Measurements from ENCODE around the gene TMEM123. TPM values are rescaled to one million over a fixed set of nuclear protein-coding genes. Genes with fewer than 3 reads are reported as not detected.

TMEM123 gene
- total and polyA plus RNA-seq, 10 of the 15 experiments (the other 5 are each of a cell fraction or from before 2014, with no cell fraction given), result 35.1 to 667 (median 123) TPM

DNA sequence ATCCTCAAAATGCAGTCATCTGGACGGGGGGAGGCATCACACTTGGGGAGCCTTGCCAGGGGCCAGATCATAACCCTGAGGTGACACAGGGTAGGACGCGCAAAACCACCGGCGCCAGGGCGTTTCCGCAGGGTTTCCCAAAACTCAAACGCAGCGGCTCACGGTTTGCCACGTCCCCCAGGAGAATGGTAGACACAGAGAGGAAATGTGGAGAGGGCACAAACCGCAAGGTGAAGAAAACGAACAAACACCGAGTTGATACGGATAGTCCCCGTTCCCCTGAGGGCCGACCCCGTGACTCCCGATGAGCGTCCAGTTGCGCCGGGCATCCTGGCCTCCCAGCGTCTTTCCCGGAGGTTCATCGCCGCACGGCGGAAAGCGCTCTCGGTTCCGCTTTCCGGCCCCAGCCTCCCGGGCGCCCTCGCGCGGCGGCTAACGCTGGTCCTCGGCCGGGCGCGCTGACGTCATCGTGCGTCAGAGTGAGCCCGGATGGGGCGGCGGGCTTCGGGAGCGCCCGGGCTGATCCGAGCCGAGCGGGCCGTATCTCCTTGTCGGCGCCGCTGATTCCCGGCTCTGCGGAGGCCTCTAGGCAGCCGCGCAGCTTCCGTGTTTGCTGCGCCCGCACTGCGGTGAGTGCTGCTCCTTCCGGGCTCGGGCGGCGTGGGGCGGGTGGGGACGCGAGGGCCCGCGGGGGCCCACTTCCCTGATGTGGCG lies 105.7 kb downstream of the TMEM123 start, which contains the start of gene BIRC2:
Gene BIRC2 (plus strand): TSS at position 467 of the 714 bp plus-strand sequence. CDS start 2,641 bp downstream, outside the sequence.
- peak within 1 kb of the TSS; percentile 95 for H2AFZ ChIP-seq (ENCODE audit: control insufficient read depth, low read depth, low read length)
- peak within 1 kb of the TSS; percentile 96 for H3K27ac ChIP-seq (ENCODE audit: control insufficient read depth, insufficient read depth)
- ChIA-PET RAD21 (ENCODE audit: unreplicated experiment) (interaction anchor here (1.5 to 10.4 kb wide), 4 partner anchors 13 to 266 kb away, joined by 3 to 308 read pairs (median 5); no protein-coding TSS in a partner anchor), POLR2A (no interaction called here), CTCF (interaction anchor here (0.6 to 6.0 kb wide), 4 partner anchors 43 to 404 kb away, joined by 4 to 361 read pairs (median 23); no protein-coding TSS in a partner anchor), SMC1A (ENCODE audit: uncharacterized antibody, unreplicated experiment) (interaction anchor here (1.3 to 3.8 kb wide), 3 partner anchors 13 to 43 kb away, joined by 3 to 37 read pairs (median 11); no protein-coding TSS in a partner anchor)
- H3K36me3 ChIP-seq (ENCODE audit: control insufficient read depth in 2 of 2, insufficient read depth in 2 of 2, low read length in 1 of 2), result no peaks in the 10 kb centered on the region
- no peaks in the 10 kb centered on the region for H3K27me3 ChIP-seq (replicated peaks in 1 of 2; ENCODE audit: control insufficient read depth in 2 of 2, insufficient read depth in 2 of 2, low read length in 1 of 2)
- in situ Hi-C loops (cut with MboI) (no loop called here), intact Hi-C loops (cut with micrococcal nuclease; ENCODE audit: unreplicated experiment) (loop anchor here (1.0 to 2.0 kb wide), 4 partner anchors 30 to 199 kb away; partner anchors contain the start of gene BIRC3)
- peak; percentile 86 for ATAC-seq
- WGBS (ENCODE audit: insufficient coverage, insufficient replicate concordance, low lambda C conversion rate, missing lambda C conversion rate), result under 1% methylated on average over 58 of the region's 77 CpGs
- H3K79me2 ChIP-seq (ENCODE audit: control insufficient read depth, insufficient read depth, low read length), result peaks cover 36% of the 10 kb centered on the region
- peak; percentile 67 for DNase-seq (ENCODE audit: low read depth, low spot score)
- H4K20me1 ChIP-seq (ENCODE audit: control insufficient read depth, insufficient read depth), result no peaks in the 10 kb centered on the region
- H3K9me3 ChIP-seq (replicated peaks; ENCODE audit: control insufficient read depth, insufficient read depth, low read length), result no peaks in the 10 kb centered on the region; the same call in 1 of the 3 replicates
- FAIRE-seq, result no peak
- peak within 1 kb of the TSS; percentile 96 for H3K9ac ChIP-seq (ENCODE audit: control insufficient read depth, insufficient read depth, low read length)
- no TSS peak for BruUV-seq (replicated peaks)
- peak within 1 kb of the TSS; percentile 77 for H3K4me3 ChIP-seq
- H3K4me1 ChIP-seq (ENCODE audit: control insufficient read depth, insufficient read depth, low read length), result no peaks in the 10 kb centered on the region
- peak within 1 kb of the TSS; percentile 92 for H3K4me2 ChIP-seq (ENCODE audit: control insufficient read depth, insufficient read depth)
- TF ChIP-seq NBN (IDR thresholded peaks at IDR 0.05) (peak; percentile 96), PAX8 (IDR thresholded peaks at IDR 0.05) (no peak), CBFB (IDR thresholded peaks at IDR 0.05; ENCODE audit: low read depth) (peak; percentile 62), ZZZ3 (IDR thresholded peaks at IDR 0.05; ENCODE audit: control insufficient read depth, insufficient read length, low read depth) (no peak), YY1 (IDR thresholded peaks at IDR 0.05; ENCODE audit: low read depth, low read length) (peak; percentile 76), ZBTB33 (IDR thresholded peaks at IDR 0.05) (no peak), IKZF2 (IDR thresholded peaks at IDR 0.05) (peak; percentile 100), EGR1 (IDR thresholded peaks at IDR 0.05; ENCODE audit: borderline replicate concordance in 1 of 2, low read depth in 2 of 2, low read length in 2 of 2) (no peak), SPI1 (IDR thresholded peaks at IDR 0.05; ENCODE audit: borderline replicate concordance, insufficient read depth, low read depth, low read length) (peak; percentile 93), BMI1 (IDR thresholded peaks at IDR 0.05; ENCODE audit: borderline replicate concordance) (no peak; the same call in 1 of the 2 replicates), ZBED1 (IDR thresholded peaks at IDR 0.05; ENCODE audit: borderline replicate concordance) (no peak), HSF1 (IDR thresholded peaks at IDR 0.05; ENCODE audit: low read depth, low read length) (no peak), NFYB (IDR thresholded peaks at IDR 0.05; ENCODE audit: insufficient read depth, low read depth, low read length) (peak; percentile 22; the same call in 1 of the 2 replicates), ZNF217 (IDR thresholded peaks at IDR 0.05) (peak; percentile 82), CBX3 (IDR thresholded peaks at IDR 0.05; ENCODE audit: borderline replicate concordance, low read depth) (no peak), ZNF622 (IDR thresholded peaks at IDR 0.05) (no peak)
- TF ChIP-seq, protein P1, sequence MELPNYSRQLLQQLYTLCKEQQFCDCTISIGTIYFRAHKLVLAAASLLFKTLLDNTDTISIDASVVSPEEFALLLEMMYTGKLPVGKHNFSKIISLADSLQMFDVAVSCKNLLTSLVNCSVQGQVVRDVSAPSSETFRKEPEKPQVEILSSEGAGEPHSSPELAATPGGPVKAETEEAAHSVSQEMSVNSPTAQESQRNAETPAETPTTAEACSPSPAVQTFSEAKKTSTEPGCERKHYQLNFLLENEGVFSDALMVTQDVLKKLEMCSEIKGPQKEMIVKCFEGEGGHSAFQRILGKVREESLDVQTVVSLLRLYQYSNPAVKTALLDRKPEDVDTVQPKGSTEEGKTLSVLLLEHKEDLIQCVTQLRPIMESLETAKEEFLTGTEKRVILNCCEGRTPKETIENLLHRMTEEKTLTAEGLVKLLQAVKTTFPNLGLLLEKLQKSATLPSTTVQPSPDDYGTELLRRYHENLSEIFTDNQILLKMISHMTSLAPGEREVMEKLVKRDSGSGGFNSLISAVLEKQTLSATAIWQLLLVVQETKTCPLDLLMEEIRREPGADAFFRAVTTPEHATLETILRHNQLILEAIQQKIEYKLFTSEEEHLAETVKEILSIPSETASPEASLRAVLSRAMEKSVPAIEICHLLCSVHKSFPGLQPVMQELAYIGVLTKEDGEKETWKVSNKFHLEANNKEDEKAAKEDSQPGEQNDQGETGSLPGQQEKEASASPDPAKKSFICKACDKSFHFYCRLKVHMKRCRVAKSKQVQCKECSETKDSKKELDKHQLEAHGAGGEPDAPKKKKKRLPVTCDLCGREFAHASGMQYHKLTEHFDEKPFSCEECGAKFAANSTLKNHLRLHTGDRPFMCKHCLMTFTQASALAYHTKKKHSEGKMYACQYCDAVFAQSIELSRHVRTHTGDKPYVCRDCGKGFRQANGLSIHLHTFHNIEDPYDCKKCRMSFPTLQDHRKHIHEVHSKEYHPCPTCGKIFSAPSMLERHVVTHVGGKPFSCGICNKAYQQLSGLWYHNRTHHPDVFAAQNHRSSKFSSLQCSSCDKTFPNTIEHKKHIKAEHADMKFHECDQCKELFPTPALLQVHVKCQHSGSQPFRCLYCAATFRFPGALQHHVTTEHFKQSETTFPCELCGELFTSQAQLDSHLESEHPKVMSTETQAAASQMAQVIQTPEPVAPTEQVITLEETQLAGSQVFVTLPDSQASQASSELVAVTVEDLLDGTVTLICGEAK (IDR thresholded peaks at IDR 0.05; ENCODE audit: borderline replicate concordance), result peak; percentile 20; the same call in 1 of the 2 replicates

Data from GM12878 (cell line).